Measurements from ENCODE around the gene NTMT1. TPM values are rescaled to one million over a fixed set of nuclear protein-coding genes. Genes with fewer than 3 reads are reported as not detected.
A peak's percentile ranks its signal among the peaks of the same experiment; 100 is the strongest.
"Not testable (repeated sequence)": the region's sequence is repeated elsewhere in the genome, so short reads cannot be mapped to it uniquely, and the experiment has no call there.

The NTMT1 gene
- total and polyA plus RNA-seq, 12 donors = 54.0 to 123 (median 61.9) TPM

- Histone ChIP-seq H3K27ac (no peak overlapping the region), H3K36me3 (no peaks in the 10 kb centered on the region), H3K4me3 (no peak overlapping the region), H3K9me3 (no peaks in the 10 kb centered on the region), H3K27me3 (peaks cover 0 to 6% (median 0%) of the 10 kb centered on the region in 7 donors), H3K4me1 (peaks cover 0 to 11% (median 0%) of the 10 kb centered on the region in 9 donors)
- 74 to 90% methylated on average over 7 of the region's 7 CpGs for WGBS, 2 donors
- ATAC-seq (no peak), DNase-seq (no peak)
- TF ChIP-seq CTCF (IDR thresholded peaks at IDR 0.05) = no peak
- intact Hi-C loops (cut with DNase I) = no loop called here
These were observed 29.7 kb downstream of the NTMT1 start for GRCh38 chr9:129655696-129656095.

- WGBS, 2 donors = 71 to 72% methylated on average over 12 of the region's 12 CpGs
- no peak for DNase-seq
- no peak overlapping the region for H3K4me3 ChIP-seq
- peaks cover 0 to 6% (median 0%) of the 10 kb centered on the region in 7 donors for H3K27me3 ChIP-seq
- H3K4me1 ChIP-seq = peaks cover 0 to 11% (median 0%) of the 10 kb centered on the region in 9 donors
- H3K9me3 ChIP-seq = no peaks in the 10 kb centered on the region
- no peak for TF ChIP-seq CTCF (IDR thresholded peaks at IDR 0.05)
- no peak overlapping the region for H3K27ac ChIP-seq
- intact Hi-C loops (cut with DNase I) = no loop called here
- no peak for ATAC-seq
- H3K36me3 ChIP-seq = no peaks in the 10 kb centered on the region
These were observed 30.9 kb downstream of the NTMT1 start for GRCh38 chr9:129656795-129657390.

- ATAC-seq (no peak), DNase-seq (no peak)
- H3K9me3 ChIP-seq = no peaks in the 10 kb centered on the region
- H3K4me1 ChIP-seq = peaks cover 0 to 10% (median 5%) of the 10 kb centered on the region in 9 donors
- no peak for TF ChIP-seq CTCF (IDR thresholded peaks at IDR 0.05)
- peaks cover 0 to 28% (median 22%) of the 10 kb centered on the region in 7 donors for H3K27me3 ChIP-seq
- H3K36me3 ChIP-seq = no peaks in the 10 kb centered on the region
- no peak overlapping the region for H3K27ac ChIP-seq
- intact Hi-C loops (cut with DNase I) = no loop called here
- no peak overlapping the region for H3K4me3 ChIP-seq
- 82 to 83% methylated on average over 2 of the region's 2 CpGs for WGBS, 2 donors
These were observed 35.1 kb downstream of the NTMT1 start for GRCh38 chr9:129661029-129661428.

- WGBS, 2 donors = 62 to 77% methylated on average over 3 of the region's 3 CpGs
- peaks cover 0 to 17% (median 5%) of the 10 kb centered on the region in 9 donors for H3K4me1 ChIP-seq
- ATAC-seq; H3K4me3 ChIP-seq; H3K27ac ChIP-seq; DNase-seq; H3K36me3 ChIP-seq; intact Hi-C loops (cut with DNase I); H3K9me3 ChIP-seq: not testable (repeated sequence)
- H3K27me3 ChIP-seq = peaks cover 5 to 40% (median 35%) of the 10 kb centered on the region in 7 donors
These were observed 36.3 kb downstream of the NTMT1 start for GRCh38 chr9:129662239-129662638.

GRCh38 chr9:129664746-129665388, 38.9 kb downstream of the NTMT1 start:
- 5% methylated on average over 35 to 36 of the region's 36 CpGs for WGBS, 2 donors
- ATAC-seq (peak in 7 of 8 donors; percentile 23 to 66 (median 41)), DNase-seq (no peak)
- Histone ChIP-seq H3K36me3 (no peaks in the 10 kb centered on the region), H3K27ac (peak overlapping the region in 2 of 10 donors; percentile 22 to 31), H3K27me3 (peaks cover 5 to 61% (median 46%) of the 10 kb centered on the region in 7 donors), H3K4me3 (peak overlapping the region; percentile 14 to 57 (median 46)), H3K4me1 (peaks cover 0 to 17% (median 5%) of the 10 kb centered on the region in 9 donors), H3K9me3 (no peaks in the 10 kb centered on the region)
- no peak for TF ChIP-seq CTCF (IDR thresholded peaks at IDR 0.05)
- intact Hi-C loops (cut with DNase I) = no loop called here
